SW 1271 (cell line): Measurements from ENCODE around the gene CNGA3.

Experiments
- DNase-seq, 2 experiments: peaks; one replicate each; lab custom pipeline; 2025; lab: John Stamatoyannopoulos, UW

CNGA3 gene

DNA sequence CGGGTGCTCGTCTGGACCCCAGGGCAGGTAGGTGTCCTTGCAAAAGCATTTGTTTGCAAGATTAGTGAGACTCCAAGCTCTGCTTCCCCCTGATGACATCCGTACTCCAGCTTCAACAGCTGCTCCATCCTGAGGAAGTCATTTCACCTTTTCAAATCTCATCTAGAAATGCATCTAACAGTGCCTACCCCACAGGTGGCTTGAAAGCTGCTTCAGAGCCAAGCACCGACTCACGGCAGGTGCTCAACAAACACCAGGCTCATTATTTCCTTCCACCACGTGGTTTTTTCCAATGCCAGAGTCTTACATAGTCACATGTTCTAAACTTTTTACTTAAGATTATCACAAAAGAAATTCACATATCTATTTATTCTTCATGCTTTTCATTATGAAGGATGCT lies 31.9 kb downstream of the CNGA3 start:
- DNase-seq: no peak

DNA sequence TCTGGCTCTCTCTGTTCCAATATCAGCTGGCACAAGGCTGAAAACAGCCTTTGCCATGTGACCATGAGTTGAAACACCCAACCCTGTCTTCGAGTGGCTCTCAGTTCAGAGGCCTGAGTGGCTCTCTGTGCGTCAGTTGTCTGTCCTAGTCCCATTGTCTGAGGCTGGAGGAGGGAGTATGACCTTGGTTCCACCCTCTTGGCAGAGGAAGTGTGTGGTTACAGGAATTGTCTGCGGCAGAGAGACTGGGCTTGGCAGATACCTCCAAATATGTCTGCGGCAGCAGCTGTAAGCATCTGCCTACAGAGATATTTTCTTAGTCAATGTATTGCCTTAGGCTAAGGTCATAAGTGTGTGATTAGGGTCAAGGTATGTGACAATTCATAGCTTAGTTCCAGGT lies 32.6 kb downstream of the CNGA3 start:
- DNase-seq: no peak

DNA sequence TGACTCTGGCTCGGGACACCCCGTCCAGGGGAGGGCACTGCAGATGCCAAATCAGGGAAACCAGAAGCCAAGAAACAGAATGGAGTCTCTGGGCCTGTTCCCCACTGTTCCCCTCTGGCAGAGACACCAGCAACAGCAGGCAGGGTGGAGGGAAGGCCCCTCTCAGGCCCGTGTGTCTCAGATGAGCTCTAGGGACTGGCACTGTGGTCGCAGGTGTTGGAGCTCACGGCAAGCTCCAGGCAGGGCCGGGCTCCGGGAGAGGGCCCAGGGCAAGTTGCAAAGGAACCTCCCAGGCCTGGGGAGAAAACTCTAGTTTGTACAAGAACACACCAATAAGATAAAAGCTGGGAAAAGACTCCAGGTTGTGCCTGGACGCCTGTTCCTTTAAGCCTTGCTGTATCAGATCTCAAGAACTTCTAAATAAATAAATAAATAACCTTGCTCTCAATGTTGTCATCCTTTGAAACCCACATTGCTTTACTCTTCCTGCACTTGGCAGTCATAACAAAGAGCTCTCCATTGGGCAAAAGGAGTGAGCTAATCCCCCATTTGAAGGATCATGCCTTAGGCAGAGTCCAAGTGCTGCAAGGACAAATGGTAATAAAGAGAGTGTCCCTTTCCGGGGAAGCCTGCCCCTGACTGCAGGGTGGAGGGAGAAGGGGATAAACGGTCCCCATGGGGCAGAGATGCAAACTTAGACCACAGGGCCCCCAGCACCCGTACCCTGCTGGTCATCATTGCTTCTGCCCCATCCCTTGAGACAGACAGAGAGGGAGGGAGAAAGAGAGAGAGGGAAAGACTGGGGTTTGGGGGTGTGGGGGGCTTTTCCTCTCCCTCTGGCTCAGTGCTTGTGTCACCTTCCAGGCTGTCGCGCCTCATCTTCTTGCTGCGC lies 33.3 kb downstream of the CNGA3 start:
- DNase-seq: no peak

DNA sequence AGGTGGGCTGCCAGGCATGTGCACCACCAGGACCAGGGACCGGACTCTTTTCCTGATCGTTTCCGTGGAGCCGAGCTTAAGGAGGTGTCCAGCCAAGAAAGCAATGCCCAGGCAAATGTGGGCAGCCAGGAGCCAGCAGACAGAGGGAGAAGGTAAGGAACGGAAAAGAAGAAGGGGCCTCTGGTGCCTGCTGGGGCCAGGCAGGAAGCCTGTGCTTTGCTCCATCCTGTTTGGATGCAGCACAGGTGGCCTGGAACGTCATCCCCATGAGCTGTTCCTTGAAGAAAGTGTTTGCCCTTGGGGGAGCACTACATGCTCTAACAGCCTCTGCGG lies 33.9 kb downstream of the CNGA3 start:
- no peak for DNase-seq

DNA sequence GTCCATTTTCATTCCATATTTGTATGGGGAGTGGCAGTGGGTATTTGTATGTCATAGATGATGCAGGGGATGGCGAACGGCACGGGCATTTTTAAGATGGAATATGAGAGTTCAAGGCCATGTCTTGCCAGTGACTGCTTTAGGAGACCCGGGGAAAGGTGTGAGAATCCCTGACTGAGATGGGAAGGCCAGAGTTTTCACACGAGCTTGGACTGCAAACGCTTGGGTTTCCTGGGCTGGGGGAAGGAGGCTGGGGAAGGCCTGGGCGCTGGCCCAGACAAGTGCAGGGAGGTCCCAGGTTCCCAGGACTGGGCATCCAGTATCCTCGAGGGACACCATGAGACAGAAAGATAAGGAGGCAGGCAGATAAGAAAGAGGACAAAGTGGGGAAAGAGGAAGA lies 35.2 kb downstream of the CNGA3 start:
- no peak for DNase-seq

DNA sequence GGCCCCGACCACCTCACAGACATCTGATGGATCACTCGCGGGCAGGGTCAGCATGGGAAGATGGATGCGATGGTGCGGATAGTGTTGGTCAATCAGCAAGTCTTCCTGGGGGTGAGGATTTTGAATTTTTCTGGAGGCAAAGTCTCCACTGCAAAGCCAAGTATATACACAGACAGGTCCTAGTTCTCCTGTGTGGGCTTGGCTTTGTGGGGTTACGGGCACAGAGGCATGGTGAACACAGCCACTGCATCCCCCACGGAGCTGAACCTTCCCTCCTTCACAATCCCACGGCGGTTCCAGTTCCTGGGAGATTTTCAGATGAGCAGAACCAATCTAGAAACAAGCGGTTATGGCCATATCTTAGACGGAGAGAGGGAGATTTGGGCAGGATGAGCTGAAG lies 35.8 kb downstream of the CNGA3 start:
- DNase-seq: no peak

DNA sequence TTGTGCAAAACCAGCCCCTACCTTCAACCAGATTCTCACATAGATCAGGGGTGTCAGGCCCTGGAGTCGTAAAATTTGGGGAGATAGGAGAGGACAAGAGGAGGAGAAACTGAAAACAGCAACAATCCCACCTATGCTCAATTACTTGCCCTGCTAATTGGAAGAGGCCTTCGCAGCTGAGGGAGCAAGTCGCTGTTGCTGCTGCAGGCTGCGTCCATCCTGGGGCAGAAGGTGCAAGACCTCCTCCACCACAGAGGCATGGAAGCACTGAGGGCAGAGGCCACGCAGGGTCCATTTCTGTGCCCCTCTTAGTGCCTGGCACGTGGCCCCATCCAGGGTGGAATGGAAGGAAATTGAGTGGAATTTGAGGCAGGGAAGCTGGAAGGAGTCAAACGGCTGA lies 36.5 kb downstream of the CNGA3 start:
- DNase-seq: no peak

DNA sequence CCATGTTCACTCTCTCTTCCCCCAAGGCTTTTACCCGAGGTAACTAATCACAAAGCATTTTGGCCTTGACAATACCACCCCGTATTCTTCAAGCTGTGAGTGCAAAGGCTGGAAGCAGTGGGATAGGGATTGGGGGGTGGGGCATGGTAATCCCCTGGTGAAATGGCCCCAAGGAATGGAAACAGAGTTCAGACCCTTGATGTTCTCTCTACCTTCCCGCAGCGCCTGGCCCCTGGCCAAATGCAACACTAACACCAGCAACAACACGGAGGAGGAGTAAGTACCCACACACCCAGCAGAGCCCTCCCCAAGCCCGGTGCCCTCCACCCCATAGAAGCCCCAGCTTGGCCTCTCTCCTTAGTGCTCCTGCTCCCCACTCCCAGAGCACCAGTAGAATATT lies 36.9 kb downstream of the CNGA3 start:
- no peak for DNase-seq

DNA sequence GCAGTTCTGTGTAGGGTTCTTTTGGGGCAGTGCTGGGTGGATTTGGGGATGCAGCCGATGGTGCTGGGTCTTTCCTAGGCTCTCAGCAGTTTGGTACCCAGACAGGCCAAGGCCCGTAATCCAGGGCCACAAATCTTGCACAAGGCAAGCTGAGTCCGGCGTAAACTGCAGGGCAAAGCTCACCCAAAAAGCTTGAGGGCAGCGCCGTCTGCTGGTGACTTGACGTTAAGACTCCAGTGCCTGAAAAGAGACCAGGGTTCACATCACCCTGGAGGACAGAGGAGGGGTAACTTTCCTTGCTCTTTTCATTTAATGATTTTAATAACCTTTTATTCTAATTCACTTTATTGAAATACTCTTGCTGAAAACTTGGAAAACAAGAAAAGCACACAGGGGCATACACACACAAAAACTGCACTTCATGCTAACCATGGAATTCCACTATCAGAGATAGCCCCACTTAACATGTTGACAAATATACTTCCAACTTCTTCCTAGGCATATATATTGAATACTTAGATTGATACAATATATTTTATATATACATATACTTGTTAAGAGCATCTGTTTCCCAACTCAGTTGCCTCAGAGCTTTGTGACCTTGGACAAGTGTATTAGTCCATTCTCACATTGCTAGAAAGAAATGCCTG lies 38.9 kb downstream of the CNGA3 start:
- peak; percentile 54 to 67 for DNase-seq

DNA sequence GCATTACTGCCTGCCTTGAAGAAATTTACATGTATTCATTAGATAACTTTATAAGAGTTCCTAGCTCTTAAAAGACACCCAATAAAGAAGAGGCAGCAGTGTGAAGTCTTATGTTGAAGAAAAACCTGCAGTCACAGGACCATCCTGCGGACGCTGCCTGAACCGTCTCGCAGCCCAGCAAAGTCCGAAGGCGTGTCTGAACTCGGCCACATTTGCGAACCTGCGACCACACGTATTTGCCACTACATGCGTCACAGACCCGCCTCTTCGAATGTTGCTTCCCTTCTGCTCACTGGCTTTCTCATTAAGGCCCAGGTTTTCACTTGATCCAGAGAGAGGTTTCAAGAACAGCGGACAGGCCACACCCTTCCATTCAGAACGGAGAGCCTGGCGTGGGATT lies 41.2 kb downstream of the CNGA3 start:
- DNase-seq: no peak

DNA sequence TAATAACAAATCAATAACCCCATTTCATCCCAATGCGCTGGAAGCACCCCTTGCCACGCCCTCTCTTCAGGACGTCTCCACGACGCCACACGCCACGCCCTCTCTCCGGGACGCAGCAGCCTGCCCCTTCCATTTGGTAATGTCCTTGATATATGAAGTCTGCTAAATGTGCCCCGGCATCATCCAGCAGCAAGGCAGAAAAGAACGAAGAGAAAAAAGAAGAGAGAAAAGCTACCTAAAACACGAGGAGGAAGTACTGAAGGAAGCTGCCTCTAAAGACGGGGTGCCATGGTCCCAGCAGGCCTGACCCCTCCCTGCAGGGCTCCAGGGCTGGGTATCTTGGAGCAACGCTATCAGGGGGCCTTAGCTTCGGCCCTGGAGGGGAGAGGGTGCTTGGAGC lies 41.8 kb downstream of the CNGA3 start:
- no peak for DNase-seq

DNA sequence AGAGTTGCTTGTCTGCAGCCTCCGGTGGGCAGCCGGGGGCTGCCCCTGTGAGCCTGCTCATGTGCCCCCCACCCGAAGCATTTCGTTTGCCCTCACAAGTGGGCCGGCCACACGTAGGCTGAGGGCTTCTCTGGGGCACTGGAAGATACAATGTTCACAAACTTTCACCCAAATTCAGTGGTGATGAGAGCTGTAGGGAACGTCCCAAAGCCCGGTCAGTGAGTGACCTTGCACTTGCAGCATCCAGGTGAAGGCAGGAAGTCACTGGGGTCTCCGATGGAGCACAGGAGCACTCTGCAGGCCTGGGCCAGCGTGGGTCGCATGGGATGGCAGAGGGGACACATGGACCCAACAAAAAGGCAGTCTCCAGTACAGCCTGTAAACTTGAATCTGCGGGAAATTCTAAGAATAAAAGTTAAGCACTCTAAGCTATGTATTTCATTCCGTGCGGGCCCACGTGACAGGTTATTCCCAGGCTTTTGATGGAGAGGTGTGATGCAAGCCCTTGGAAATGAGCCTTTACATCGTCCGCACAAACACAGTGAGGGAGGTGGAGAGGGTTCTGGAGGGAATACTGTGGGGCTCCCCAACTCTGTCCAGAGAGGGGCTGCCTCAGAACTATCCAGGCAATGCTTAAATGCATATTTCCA lies 42.5 kb downstream of the CNGA3 start:
- no peak for DNase-seq

DNA sequence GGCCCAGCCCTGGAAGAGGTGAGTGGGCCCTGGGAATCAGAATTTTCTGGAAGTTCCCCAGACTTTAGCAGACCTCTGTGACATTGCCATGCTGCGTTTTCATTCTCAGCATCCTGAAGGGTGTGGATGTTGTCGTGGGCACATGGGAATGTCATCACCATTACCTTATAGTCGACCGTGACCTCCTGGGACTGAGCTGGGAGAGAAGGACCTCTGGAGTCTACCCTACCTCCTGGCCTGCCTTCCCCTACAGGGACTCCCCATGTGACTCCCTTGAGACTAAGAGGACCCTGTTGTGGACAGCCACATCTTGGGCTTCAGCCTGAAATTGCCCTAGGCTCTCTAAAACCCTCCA lies 43.0 kb downstream of the CNGA3 start:
- DNase-seq: no peak

DNA sequence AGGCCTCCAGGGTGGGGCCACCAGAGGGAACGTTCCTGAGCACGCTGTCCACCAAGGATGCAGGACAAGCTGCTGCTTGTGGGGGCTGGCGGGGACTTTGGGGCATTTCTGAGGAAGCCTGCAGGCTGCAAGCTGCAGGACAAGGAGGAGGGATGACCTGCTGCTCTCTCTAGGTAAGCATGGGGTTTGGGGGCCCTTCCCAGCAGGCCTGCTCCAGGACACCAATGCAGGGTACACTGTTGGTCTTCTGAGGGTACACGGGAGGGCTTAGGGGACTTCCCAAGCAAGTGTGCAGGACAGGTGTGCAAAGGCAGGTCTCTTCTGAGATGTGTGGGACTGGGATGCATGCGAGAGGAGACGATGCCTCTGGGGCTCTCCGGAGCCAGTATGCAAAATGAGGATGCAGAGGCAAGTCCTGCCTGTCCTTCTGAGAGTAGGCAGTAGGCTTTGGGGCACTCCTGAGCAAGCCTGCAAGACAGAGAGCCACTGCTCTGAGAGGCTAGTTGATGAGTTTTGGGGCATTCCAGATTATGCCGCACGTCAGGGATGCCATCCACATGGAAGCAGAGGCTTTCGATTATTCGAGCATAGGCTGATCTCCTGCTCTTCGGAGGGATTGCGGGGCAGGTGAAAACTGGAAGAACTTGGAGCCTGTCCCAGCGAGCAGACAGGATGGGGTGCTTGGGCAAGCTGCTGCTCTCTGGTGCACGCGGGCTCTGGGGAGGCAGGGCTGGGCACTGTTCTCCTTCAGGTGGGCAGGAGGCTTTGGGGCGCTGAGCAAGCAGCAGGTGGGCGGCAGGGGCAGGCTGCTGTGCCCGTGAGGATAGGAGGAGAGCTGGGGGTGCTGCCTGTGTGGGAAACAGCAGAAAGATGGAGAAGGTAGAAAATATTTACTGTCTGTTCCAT lies 44.6 kb downstream of the CNGA3 start:
- no peak for DNase-seq

DNA sequence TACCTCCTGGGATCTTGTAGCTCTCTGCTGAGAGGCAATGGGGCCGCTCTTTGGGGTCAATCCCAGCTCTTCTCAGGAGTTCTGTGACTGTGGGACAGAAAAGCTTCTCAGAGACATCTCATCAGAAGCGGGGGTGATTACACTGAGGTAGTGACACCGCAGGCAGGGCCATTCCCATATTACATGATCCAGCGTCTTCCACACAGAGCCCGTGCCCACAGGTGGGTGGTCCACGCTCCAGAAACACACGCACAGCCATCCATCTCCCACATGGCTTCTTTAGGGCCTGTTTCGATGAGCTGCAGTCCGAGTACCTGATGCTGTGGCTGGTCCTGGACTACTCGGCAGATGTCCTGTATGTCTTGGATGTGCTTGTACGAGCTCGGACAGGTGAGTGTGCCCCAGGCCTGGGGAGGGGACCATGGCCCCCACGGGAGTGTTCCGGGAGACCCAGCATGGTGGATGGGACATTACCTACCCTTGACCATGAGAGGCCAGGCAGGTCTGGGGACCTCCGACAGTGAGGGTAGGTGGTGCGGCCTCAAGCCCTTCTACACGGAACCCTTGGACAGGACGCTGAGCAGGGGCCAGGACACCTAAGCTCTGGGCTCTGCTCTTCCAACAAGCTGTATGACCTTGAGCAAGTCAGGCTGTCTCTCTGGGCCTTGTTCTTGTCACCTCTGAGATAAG lies 45.5 kb downstream of the CNGA3 start:
- DNase-seq: no peak

DNA sequence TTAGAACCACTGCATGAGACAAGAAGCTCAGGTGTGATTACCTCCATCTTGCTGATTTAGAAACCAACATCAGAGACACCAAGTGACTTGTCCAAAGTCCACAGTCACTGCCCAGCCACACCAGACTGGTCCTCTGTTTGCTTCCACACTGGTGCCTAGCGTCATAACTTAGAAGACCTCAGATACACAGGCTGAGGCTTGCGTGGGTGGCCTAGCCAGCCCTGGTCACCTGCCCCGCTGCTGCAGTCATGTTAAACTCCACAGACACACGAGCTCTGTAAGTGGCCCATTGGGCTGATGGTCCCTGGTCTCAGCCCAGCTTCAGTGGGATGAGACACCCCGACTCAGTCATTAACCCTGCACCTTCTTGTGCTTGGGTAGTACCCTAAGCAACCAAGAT lies 47.1 kb downstream of the CNGA3 start:
- DNase-seq: no peak

DNA sequence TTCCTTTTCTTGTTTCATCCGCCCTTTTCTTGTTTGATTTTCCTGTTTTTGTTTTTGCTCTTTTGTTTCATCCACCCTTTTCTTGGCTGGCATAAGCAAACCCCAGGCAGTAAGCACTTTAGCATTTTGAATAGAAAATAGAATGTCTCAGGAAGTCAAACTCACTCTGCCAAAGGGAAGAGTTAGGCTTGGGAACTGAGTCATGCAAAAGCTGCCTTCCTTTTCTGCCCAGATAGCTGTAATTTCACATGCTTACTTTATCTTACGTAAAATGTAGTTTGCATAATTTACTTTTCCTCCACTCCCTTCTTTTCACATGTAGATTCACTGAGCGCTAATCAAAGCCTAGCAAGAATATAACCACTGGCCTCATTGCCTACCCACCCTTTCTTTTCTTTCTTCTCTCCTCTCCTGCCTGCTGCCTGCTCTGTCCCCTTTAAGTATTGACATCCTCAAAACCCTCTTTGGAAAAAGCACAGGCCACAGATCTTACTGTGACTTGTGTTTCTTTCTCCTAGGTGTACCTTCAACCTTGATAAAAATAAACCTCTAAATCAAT lies 48.4 kb downstream of the CNGA3 start:
- DNase-seq: no peak

DNA sequence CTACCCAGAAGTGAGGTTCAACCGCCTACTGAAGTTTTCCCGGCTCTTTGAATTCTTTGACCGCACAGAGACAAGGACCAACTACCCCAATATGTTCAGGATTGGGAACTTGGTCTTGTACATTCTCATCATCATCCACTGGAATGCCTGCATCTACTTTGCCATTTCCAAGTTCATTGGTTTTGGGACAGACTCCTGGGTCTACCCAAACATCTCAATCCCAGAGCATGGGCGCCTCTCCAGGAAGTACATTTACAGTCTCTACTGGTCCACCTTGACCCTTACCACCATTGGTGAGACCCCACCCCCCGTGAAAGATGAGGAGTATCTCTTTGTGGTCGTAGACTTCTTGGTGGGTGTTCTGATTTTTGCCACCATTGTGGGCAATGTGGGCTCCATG lies 49.7 kb downstream of the CNGA3 start:
- DNase-seq: no peak

DNA sequence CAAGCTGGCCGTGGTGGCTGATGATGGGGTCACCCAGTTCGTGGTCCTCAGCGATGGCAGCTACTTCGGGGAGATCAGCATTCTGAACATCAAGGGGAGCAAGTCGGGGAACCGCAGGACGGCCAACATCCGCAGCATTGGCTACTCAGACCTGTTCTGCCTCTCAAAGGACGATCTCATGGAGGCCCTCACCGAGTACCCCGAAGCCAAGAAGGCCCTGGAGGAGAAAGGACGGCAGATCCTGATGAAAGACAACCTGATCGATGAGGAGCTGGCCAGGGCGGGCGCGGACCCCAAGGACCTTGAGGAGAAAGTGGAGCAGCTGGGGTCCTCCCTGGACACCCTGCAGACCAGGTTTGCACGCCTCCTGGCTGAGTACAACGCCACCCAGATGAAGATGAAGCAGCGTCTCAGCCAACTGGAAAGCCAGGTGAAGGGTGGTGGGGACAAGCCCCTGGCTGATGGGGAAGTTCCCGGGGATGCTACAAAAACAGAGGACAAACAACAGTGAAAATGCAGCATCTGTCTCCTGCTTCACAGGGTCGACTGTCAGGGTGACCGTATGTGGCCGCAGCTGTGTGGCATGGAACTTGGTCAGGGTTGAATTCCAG lies 50.6 kb downstream of the CNGA3 start:
- DNase-seq: no peak

DNA sequence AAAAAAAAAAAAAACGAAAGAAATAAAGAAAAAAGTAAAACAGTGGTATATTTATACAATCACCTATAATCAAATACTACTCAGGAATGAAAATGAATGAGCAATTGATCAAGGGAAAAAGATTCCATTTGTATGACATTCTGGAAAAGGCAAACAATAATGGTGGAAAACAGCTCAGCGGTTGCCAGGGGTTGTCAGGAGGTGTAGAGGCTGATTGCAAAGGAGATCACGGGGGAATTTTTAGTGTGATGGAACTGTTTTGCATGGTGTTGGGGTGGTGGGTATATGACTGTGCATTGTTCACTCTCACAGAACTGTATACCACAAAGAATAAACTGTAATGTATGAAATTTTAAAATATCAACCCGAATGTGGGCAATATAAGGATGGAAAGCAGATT lies 52.9 kb downstream of the CNGA3 start:
- DNase-seq: no peak

DNA sequence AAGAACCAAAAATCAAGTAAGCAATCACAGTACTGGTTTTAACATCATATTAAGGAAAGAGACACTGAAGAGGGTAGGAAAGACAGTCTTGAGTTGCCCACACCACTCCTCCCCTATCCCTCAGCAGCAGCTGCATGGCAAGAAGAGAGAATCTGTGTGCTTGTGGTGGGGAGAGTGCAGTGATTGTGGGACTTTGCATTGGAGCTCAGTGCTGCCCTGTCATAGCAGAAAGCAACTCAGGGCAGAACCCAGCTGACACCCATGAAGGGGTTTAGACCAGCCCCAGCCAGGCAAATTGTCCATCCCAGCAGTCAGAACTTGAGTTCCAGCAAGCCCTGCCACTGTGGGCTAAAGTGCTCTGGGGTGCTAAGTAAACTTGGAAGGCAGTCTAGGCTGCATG lies 57.6 kb downstream of the CNGA3 start:
- DNase-seq: no peak
